GM19193 (cell line): ENCODE data around the gene RASGEF1C.

Experiments used
- POLR2A ChIP-seq: IDR thresholded peaks from 4 replicates; pipeline ENCODE4 v1.6.1; 2011; ENCODE audit not compliant: insufficient read depth, insufficient read length; ENCODE audit errors: extremely low read depth

Gene RASGEF1C

DNA sequence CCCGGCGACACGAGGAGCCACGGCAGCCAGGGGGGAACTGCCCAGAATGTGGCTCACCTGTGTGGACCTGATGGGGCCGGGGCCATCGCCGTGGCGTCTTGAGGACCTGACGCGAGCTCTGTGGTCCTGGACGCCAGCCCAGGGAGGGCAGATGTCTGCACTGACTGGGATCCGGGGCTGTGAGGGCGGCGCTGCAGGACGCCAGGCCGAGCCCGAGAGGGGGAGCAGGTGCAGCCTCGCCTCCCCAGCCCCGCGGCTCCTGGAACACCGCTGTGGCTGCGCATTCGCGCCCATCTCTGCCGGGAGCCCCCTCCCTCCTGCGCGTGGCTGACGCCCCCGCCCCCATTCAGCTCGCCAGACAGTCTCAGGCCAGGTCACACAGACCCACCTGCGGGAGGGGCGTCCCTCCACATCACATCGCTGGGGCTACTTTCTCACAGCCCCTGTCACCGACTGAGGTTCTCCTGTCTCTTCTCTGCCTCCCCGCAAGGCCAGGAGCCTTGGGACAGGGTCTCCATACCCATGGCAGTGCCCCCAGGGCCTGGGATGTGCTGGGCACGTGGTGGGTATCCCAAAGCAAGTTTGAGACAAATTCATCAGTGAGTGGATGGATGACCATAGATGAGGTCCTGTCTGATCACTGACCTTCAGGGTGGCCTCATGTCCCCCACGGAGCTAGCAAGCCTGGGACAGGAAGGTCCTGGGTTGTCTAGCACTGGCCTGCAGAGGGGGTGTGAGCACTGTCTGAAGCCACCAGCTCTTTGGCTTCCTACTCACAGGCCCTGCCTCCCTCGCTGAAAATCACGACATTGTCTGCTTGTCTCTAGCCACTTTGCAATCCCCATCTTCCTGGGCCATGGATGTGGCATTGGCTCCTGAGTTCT is 47.3 kb downstream of the RASGEF1C start:
- TF ChIP-seq POLR2A, result no peak

DNA sequence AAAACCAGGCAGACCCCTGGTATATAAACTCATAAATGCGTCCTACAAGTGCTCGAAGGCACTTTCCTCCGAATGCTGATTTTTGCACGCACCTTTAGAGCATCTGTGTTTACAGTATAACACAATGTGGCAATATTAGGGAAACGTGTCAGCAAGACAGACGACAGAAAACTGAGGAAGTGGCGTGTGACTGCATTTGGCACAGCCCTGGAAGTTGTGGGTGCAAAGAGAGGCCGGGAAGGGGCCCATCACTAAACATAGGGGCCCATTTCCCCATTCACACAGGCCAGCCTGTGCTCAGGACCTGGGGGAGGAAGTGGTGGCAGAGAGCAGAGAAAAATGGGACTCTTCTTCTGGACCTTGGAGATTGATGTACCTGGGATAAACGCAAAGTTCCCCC is 48.2 kb downstream of the RASGEF1C start:
- TF ChIP-seq POLR2A, result no peak

DNA sequence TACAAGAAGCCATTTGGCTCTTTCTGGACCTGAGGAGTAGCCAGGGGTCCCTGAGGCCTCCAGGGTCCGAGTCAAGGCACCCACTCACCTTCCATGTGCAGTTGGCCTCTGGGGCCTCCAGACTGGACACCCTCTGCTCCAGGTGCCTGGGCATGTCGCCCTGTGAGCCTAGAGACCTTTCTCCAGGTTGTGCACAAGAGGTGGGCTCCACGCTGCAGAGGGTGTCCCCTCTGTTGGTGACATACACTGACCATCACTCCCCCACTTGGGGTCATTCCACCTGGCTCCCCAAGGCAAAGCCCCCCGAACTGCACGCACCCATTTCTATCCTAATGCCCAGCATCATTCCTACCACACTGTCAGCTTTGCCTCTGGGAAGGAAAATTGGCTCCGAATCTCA is 48.8 kb downstream of the RASGEF1C start:
- no peak for TF ChIP-seq POLR2A

- TF ChIP-seq POLR2A, result no peak
Measured at GRCh38 chr5:180159756-180160155, 49.3 kb downstream of the RASGEF1C start.

DNA sequence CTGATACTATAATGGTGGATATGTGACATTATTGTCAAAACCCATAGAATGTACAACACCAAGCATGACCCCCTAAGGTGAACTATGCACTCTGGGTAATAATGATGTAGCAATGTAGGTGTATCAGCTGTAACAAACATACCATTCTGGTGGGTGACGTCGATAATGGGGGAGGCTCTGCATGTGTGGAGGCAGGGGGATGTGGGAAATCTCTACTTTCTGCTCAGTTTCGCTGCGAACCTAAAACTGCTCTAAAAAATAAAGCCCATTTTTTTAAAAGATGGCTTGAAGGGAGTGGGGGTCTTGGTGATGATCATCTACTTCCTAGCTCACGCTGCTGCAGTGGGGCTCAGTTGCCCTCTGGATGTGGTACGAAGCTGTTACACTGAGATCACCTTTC is 51.1 kb downstream of the RASGEF1C start:
- TF ChIP-seq POLR2A, result no peak

GRCh38 chr5:180156141-180156540 is 52.9 kb downstream of the RASGEF1C start:
- TF ChIP-seq POLR2A, result no peak

- TF ChIP-seq POLR2A, result no peak
Measured at GRCh38 chr5:180155365-180155926, 53.6 kb downstream of the RASGEF1C start.

DNA sequence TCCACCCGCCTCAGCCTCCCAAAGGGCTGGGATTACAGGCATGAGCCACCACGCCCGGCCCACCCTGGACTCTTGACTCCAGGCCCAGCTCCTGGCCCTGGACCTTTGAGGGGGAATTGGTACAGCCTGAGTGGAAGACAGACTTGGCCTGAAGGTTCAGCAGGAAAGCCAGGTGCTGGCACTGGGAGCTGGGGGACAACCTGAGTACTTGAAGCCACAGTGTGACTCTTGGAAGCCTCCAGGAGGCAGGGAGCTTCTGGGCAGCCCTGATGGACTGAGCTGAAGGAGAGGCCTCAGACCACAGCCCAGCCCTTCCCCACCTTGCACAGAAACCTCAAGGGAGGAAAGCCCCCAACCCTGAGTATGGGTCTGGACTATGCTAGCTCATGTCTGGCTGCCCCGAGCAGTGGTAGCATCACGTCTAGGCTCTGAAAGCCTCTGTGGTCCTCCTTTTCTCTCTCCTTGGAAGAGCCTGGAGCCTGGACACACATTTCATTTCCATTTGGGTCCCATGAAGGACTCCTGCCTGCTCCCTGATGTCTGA is 54.1 kb downstream of the RASGEF1C start:
- no peak for TF ChIP-seq POLR2A

DNA sequence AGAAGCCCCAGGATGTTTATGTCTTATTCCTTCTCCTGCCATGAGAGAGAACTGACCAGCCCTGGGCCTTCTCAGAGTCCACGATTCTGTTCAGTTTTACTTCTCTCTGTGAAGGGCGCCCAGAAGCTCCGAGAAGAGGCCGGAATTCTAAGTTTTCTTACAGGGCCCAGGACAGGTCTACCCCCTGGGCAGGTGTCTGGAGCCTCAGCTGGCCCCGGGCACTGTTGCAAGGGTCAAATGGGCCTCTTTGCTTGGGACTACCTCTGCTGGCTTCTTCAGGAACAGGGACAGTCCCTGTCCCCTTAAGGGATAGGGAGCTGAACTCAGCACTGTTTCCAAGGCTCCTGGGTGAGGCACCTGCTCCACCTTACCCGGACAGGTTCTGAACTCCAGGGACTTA is 55.0 kb downstream of the RASGEF1C start:
- TF ChIP-seq POLR2A, result no peak

GRCh38 chr5:180153099-180153498 is 55.9 kb downstream of the RASGEF1C start:
- TF ChIP-seq POLR2A, result no peak

DNA sequence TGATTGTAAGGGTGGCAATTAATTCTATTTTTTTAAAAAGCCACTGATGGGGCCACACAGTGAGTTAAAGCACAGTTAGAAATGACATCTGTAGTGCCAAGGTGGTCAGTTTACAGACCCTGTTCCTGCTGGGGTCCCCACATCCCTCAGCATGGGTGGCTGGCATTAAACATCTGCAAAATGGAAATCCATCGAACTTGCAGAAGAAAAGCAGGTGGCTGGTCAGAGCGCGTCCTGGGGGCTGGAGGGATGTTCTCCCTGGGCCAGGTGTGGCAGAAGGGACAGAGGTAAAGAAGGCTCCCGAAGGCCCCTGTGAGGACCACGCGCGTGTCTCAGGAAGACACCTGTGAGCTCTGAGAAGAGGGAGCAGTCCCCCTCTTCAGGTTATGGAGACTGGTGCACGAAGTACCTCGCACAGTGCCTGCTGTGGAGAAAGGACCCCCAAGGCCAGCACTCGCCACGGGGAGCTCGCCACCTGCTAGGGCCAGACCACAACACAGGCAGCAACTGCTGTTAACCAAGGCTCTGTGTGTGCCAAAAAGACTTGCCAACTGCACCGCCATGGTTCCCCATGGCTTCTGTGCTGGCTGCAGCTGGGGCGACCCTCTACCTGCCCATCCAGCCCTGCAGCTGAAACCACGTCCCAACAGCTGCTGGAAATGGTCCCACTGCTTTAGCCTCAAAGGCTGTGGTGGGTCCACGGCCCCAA is 65.2 kb downstream of the RASGEF1C start:
- no peak for TF ChIP-seq POLR2A

DNA sequence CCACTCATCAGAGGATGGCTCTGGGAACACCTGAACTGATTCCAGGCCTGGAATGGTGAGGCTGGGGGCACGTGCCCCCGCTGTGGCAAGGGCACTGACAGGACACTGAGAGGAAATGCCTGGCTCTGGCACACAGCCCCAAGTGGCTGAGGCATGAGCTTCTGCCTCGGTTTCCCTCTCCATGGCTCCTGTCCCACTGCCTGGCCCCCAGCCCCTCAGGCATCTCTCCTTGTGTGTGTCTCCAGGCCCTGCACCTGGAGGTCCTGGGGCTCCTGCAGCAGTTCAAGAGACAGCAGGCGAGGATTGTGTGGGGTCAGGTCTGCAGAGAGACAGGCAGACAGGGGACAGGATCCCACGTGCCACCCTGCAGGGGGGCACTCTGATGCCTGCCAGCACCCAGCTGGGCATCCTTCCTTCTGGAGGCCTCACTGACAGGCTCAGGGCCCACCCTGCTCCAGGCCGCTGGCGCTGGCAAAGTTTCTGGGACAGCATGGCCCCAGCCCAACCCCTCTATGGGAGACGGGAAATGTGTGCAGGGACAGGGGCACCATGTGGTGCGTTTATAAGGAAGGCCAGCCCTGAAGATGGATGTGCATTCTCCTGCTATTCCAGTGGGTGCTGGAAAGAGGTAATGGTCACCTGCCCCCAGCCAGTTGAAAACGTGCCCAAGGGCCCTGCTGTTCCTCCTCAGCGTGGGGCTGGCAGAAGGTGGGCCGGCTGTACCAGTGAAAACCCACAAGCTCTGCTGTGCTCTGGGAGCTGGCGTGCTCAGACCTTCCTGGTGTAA is 66.0 kb downstream of the RASGEF1C start:
- no peak for TF ChIP-seq POLR2A

DNA sequence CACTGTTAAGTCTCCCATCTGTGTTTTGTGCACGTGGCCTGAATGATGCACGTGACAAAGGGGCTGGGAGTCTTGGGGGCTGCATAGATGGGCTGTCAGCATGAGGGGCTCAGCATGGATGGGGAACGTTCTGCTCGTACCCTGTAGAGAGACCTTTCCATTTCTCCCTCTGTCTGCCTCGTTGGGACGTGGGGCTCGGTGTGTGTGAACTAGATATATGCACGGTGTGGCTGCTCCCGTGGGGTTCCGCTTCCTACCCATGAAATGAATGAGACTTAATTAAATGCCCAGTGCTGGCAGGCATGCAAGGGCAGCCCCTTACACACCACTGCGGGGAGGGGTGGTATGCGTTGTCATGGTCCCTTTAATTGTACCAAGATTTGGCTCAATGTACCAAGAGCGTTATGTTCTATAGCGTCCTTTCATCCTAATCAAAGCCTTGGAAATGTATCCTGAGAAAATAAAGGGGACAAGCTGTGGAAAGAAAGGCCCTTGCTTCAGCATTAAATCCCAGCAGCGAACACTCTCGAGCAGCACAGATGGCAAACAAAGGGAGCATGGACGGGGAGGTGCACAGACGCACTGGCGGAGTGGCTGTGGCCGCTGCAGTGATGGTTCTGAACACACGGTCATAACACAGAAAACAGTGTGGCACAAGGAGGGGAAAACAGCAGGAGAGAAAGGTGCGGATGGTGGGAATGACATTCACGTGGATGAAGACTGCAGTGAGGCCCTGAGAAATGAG is 66.8 kb downstream of the RASGEF1C start:
- TF ChIP-seq POLR2A, result no peak

DNA sequence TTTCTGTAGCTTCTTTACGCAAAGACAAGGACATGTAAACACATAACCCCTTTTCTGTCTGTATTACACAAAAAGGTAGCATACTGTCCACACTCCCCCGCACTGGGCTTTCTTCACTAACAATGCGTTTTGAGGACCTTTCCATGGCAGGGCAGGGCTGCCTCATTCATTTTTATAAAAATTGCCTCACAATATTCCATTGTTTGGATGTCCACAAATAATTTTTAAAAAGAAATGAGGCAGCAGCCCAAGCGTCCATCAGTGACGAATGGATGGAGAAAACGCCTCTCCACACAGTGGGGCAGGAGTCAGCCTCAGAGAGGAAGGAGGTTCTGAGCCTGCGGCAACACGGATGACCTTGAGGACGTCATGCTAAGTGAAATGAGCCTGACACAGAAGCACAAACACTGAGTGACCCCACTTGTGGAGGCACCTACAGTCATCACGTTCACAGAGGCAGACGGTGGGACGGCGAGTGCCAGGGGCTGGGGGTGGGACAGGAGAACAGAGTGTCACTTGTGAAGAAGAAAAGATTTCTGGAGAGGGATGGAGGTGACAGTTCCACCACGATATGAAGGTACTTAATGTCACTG is 67.8 kb downstream of the RASGEF1C start:
- TF ChIP-seq POLR2A, result no peak
